Thoracic aorta (tissue), 2 donors: Measurements from ENCODE around the gene NRXN3. TPM values are rescaled to one million over a fixed set of nuclear protein-coding genes. Genes with fewer than 3 reads are reported as not detected.

Source experiments
- ATAC-seq: fragments of 150-250 bp; one replicate; pipeline ENCODE4 v1.8.0; 2017; ENCODE audit warnings: low read depth; ENCODE audit not compliant: insufficient number of reproducible peaks, low FRiP score
- DNase-seq: peaks from one replicate; pipeline ENCODE4 v3.0.0-alpha.2; 2020; ENCODE audit warnings: low spot score
- H3K27ac ChIP-seq, 2 donors: fragments of 200-600 bp; sonication (generic); 1 replicate in 1 of 2; 2 replicates in 1 of 2; pipeline ENCODE4 v1.5.1; 2016; ENCODE audit warnings: mild to moderate bottlenecking in 2 of 2, moderate library complexity in 2 of 2
- H3K27me3 ChIP-seq: fragments of 200-600 bp; sonication (generic); replicated peaks from 2 replicates; pipeline ENCODE4 v1.6.0; 2016; ENCODE audit warnings: mild to moderate bottlenecking; ENCODE audit not compliant: insufficient read depth
- H3K36me3 ChIP-seq: fragments of 200-600 bp; sonication (generic); one replicate; pipeline ENCODE4 v1.5.1; 2016
- H3K4me1 ChIP-seq, 2 donors: fragments of 200-600 bp; sonication (generic); 1 replicate in 1 of 2; 2 replicates in 1 of 2; pipeline versions ENCODE4 v1.5.1 to v1.6.0; 2016; ENCODE audit warnings: low read depth in 2 of 2, mild to moderate bottlenecking in 1 of 2; ENCODE audit not compliant: control insufficient read depth in 1 of 2
- H3K4me3 ChIP-seq: fragments of 200-600 bp; sonication (generic); 2 replicates; pipeline ENCODE4 v1.5.1; 2016; ENCODE audit warnings: mild to moderate bottlenecking
- H3K9me3 ChIP-seq: fragments of 200-600 bp; sonication (generic); 2 replicates; pipeline ENCODE4 v1.5.1; 2016
- total RNA-seq, 2 donors: library from RNA; depleted of rRNA; stranded (reverse); fragments of >200 nt; gene quantifications; one replicate each; pipeline versions ENCODE4 v1.1.0 to v1.2.3, GENCODE V29; 2016
- TF ChIP-seq, protein P1 (sequence below): fragments of 200-600 bp; sonication (generic); IDR thresholded peaks from one replicate; pipeline ENCODE4 v1.5.1; 2019; ENCODE audit warnings: antibody characterized with exemption

NRXN3 gene
- total RNA-seq, 2 donors from 2014 or later: 5.6 to 33.3 TPM

DNA sequence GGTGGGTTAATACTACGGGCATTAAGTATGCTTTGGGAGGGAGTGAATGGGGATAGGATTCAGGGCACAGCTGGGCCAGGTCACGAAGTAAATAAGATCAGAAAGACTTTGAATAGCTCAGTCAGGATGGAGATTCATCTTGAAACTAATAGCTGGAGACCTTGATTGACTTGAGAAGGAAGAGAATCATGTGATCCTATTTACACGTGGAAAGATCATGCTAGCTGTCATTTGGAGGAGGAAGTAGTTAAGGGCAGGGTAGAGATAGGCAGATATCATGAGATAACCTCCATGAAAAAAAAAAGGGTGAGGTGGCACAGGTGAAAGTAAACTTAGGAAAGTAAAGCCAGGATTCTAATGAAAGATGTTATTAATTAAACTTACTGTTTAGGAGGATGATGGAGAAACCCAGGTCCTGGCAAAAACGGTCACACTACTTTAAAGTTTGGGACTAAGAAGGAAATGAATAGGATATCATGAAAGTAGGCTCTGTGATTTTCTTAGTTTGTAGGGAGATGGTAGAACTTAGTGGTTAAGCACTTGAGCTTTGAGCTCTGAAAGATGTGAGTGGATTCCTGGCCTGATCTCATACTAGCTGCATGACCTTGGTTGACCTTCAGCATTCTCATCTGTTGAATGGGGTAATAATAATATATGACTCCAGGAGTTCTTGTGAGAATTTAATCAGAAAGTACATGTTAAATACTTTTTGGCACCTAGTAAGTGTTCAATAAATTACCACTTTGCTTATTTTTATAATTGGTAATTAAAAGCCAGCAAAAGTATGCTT lies 439.0 kb downstream of the NRXN3 start:
- TF ChIP-seq, protein P1, sequence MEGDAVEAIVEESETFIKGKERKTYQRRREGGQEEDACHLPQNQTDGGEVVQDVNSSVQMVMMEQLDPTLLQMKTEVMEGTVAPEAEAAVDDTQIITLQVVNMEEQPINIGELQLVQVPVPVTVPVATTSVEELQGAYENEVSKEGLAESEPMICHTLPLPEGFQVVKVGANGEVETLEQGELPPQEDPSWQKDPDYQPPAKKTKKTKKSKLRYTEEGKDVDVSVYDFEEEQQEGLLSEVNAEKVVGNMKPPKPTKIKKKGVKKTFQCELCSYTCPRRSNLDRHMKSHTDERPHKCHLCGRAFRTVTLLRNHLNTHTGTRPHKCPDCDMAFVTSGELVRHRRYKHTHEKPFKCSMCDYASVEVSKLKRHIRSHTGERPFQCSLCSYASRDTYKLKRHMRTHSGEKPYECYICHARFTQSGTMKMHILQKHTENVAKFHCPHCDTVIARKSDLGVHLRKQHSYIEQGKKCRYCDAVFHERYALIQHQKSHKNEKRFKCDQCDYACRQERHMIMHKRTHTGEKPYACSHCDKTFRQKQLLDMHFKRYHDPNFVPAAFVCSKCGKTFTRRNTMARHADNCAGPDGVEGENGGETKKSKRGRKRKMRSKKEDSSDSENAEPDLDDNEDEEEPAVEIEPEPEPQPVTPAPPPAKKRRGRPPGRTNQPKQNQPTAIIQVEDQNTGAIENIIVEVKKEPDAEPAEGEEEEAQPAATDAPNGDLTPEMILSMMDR: no peak

DNA sequence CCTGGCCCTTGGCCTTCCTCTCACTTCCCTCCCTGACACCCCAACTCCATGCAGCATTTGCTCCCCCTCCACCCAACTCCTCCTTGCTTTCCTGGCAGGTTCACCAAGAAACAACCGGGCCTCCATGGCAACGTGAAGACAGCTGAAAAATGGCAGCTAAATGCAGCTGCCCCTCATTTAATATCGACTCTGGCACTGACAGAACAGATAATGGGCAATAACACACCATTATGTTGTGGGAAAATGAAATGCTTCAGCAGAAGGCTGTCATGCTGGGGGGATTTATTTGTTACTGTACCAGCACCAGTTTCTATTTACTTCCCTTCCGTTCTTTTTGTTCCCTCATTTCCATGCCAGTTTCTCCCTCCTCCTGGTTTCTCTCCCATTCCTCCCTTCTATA lies 440.8 kb downstream of the NRXN3 start:
- Histone ChIP-seq H3K27me3 (no peaks in the 10 kb centered on the region), H3K4me1 (no peaks in the 10 kb centered on the region), H3K36me3 (no peaks in the 10 kb centered on the region), H3K4me3 (no peak overlapping the region), H3K27ac (no peak overlapping the region), H3K9me3 (no peaks in the 10 kb centered on the region)
- DNase-seq (no peak), ATAC-seq (no peak)
- TF ChIP-seq, protein P1: no peak

More for the DNA sequence above, 439.0 kb downstream of the NRXN3 start:
- DNase-seq (no peak), ATAC-seq (no peak)
- Histone ChIP-seq H3K4me3 (no peak overlapping the region), H3K4me1 (no peaks in the 10 kb centered on the region), H3K27ac (no peak overlapping the region), H3K27me3 (no peaks in the 10 kb centered on the region), H3K9me3 (no peaks in the 10 kb centered on the region), H3K36me3 (no peaks in the 10 kb centered on the region)

DNA sequence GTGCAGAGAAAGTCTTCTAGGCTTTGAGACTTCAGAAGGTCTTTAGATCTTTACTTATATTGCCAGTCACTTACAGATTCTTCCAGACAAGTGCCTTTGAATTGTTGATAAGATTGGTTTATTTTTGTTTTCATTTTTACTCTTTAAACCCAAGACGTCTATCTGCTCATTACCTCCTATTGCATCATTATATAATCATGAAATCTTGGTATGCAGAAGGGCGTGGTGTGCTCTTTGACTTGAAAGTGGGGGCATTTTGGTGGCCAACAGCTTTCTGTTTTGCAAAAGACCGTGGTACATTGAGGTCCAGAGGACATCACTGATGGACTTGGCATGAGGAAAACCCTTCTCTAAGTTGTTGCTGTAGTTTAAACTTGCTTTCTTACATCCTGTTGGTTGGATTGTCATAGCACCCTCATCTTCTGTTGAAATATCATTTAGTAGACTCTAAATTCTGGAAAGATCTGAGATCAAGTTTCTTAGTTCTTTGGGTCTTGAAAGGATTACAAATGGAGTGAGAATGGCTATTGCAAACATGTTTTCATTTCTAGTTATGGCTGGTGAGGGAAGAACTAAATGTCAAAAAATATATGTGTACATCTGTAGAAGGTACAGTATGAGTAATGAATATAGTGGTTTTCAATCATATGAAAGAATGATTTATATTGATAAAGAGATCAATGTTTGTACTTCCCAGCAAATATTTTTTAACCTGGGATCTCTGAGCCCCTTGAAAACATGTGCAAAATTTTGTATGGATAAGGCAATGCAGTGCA lies 441.8 kb downstream of the NRXN3 start:
- TF ChIP-seq, protein P1: no peak
- Histone ChIP-seq H3K4me3 (no peak overlapping the region), H3K27ac (no peak overlapping the region), H3K9me3 (no peaks in the 10 kb centered on the region), H3K36me3 (no peaks in the 10 kb centered on the region), H3K4me1 (no peaks in the 10 kb centered on the region), H3K27me3 (no peaks in the 10 kb centered on the region)
- ATAC-seq (no peak), DNase-seq (no peak)

DNA sequence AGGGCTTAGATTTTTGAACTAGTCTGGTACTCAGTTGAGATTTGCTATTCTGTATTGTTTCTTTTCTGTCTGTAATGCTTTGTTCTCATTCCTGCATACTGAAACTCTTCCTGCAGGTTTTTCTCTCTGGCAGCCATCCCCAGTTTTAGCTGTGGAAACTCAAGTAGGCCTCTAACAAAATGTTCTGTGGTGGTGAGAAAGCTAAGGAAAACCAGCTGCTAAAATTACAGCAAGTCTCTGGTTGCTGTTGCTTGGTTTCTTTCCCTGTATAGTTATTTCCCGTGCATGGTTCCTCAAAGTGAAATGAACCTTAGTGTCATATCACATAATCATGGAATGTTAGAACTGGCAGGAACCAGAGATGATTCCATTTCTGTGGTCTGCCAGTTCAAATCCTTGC lies 442.5 kb downstream of the NRXN3 start:
- TF ChIP-seq, protein P1: no peak
- no peak overlapping the region for H3K4me3 ChIP-seq
- no peaks in the 10 kb centered on the region for H3K36me3 ChIP-seq
- no peaks in the 10 kb centered on the region for H3K27me3 ChIP-seq
- DNase-seq (no peak), ATAC-seq (no peak)
- no peak overlapping the region for H3K27ac ChIP-seq
- no peaks in the 10 kb centered on the region for H3K4me1 ChIP-seq
- H3K9me3 ChIP-seq: no peaks in the 10 kb centered on the region

DNA sequence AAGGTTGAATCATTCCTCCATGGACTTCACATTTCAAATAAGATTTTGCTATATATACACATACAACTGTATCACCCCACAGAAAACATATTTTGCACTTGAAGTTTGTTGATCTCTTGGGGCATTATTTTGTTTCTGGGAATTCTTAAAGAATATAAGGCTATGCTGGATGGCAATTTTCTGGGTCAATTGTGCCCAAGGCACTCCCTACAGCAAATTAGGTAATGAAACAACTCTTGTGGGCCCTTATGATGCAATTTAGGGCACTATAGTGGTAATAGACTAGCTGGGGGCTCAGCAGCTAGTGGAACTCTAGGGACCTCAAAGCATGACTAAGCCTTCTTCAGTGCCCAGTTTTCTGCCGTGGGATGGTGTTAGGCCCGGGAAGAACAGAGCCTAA lies 444.4 kb downstream of the NRXN3 start:
- Histone ChIP-seq H3K9me3 (no peaks in the 10 kb centered on the region), H3K27me3 (no peaks in the 10 kb centered on the region), H3K27ac (no peak overlapping the region), H3K4me3 (no peak overlapping the region), H3K36me3 (no peaks in the 10 kb centered on the region), H3K4me1 (no peaks in the 10 kb centered on the region)
- TF ChIP-seq, protein P1: no peak
- ATAC-seq (no peak), DNase-seq (no peak)
